NCI-H2171 treated with DMSO at 0.1 percent for 48 hours (cell line): ENCODE data around the gene KLF4.
A peak's percentile ranks its signal among the peaks of the same experiment; 100 is the strongest.

Experiments
- DNase-seq: peaks from one replicate; lab custom pipeline; 2025; lab: John Stamatoyannopoulos, UW

The KLF4 gene

GRCh38 chr9:107487521-107488374, 1.8 kb downstream of the KLF4 start:
- no peak for DNase-seq

GRCh38 chr9:107486674-107487520, 2.7 kb downstream of the KLF4 start:
- no peak for DNase-seq

- DNase-seq: no peak
Measured at GRCh38 chr9:107485458-107486043, 4.0 kb downstream of the KLF4 start.

GRCh38 chr9:107484117-107484723, 5.3 kb downstream of the KLF4 start:
- DNase-seq: peak; percentile 80

GRCh38 chr9:107483666-107484065, 5.9 kb downstream of the KLF4 start:
- no peak for DNase-seq

- DNase-seq: no peak
Measured at GRCh38 chr9:107481035-107481434, 8.5 kb downstream of the KLF4 start.

- peak; percentile 68 for DNase-seq
Measured at GRCh38 chr9:107480386-107480789, 9.2 kb downstream of the KLF4 start.

- DNase-seq: no peak
Measured at GRCh38 chr9:107478805-107479204, 10.8 kb downstream of the KLF4 start.

GRCh38 chr9:107474124-107474523, 15.4 kb downstream of the KLF4 start:
- no peak for DNase-seq

GRCh38 chr9:107472581-107473340, 16.8 kb downstream of the KLF4 start:
- no peak for DNase-seq

GRCh38 chr9:107471552-107471951, 18.0 kb downstream of the KLF4 start:
- no peak for DNase-seq

- DNase-seq: no peak
Measured at GRCh38 chr9:107467416-107467815, 22.2 kb downstream of the KLF4 start.

- no peak for DNase-seq
Measured at GRCh38 chr9:107466826-107467225, 22.7 kb downstream of the KLF4 start.

- no peak for DNase-seq
Measured at GRCh38 chr9:107465467-107466451, 23.8 kb downstream of the KLF4 start.

- no peak for DNase-seq
Measured at GRCh38 chr9:107464516-107464915, 25.1 kb downstream of the KLF4 start.

GRCh38 chr9:107462691-107463090, 26.9 kb downstream of the KLF4 start:
- no peak for DNase-seq

- no peak for DNase-seq
Measured at GRCh38 chr9:107460153-107461023, 29.2 kb downstream of the KLF4 start.

GRCh38 chr9:107455425-107456135, 34.0 kb downstream of the KLF4 start:
- DNase-seq: no peak

GRCh38 chr9:107453479-107453878, 36.1 kb downstream of the KLF4 start:
- no peak for DNase-seq
